Stimulated activated CD4-positive, alpha-beta T cell treated with anti-CD3 and anti-CD28 coated beads, Interleukin-12 subunit alpha, Interleukin-12 subunit beta, amount 100 ng/mL, for 48 hours (primary cell): ENCODE results near the gene EXTL2.
A peak's percentile ranks its signal among the peaks of the same experiment; 100 is the strongest.
"Not testable (repeated sequence)": the region's sequence is repeated elsewhere in the genome, so short reads cannot be mapped to it uniquely, and the experiment has no call there.

ENCODE experiments used
- DNase-seq, 3 donors: peaks; one replicate each; pipeline ENCODE4 v3.0.0-alpha.2; 2020; ENCODE audit warnings: low read depth in 2 of 3, low spot score in 1 of 3

Gene EXTL2

GRCh38 chr1:100894603-100895539 lies at the start of gene EXTL2:
TSS of gene EXTL2 (minus strand) at chr1:100894842. CDS start at chr1:100888757, 6,085 bp downstream.
- peak; percentile 41 to 77 (median 60) for DNase-seq

- DNase-seq: no peak
These were observed 48.9 kb upstream of the EXTL2 start for GRCh38 chr1:100943533-100943932.

- no peak for DNase-seq
These were observed 47.8 kb upstream of the EXTL2 start for GRCh38 chr1:100942304-100943046.

GRCh38 chr1:100941580-100942216 lies 47.1 kb upstream of the EXTL2 start:
- DNase-seq: no peak

GRCh38 chr1:100941098-100941527 lies 46.5 kb upstream of the EXTL2 start:
- peak; percentile 32 to 60 (median 44) for DNase-seq

- no peak for DNase-seq
These were observed 41.7 kb upstream of the EXTL2 start for GRCh38 chr1:100936194-100936967.

- not testable (repeated sequence) for DNase-seq
These were observed 38.9 kb upstream of the EXTL2 start for GRCh38 chr1:100933555-100933954.

GRCh38 chr1:100931716-100932115 lies 37.1 kb upstream of the EXTL2 start:
- no peak for DNase-seq

GRCh38 chr1:100930494-100930893 lies 35.9 kb upstream of the EXTL2 start:
- no peak for DNase-seq

- DNase-seq: no peak
These were observed 33.5 kb upstream of the EXTL2 start for GRCh38 chr1:100928128-100928527.

- DNase-seq: no peak
These were observed 32.6 kb upstream of the EXTL2 start for GRCh38 chr1:100927276-100927675.

GRCh38 chr1:100926240-100926639 lies 31.6 kb upstream of the EXTL2 start:
- no peak for DNase-seq

GRCh38 chr1:100924991-100925390 lies 30.3 kb upstream of the EXTL2 start:
- DNase-seq: no peak

- DNase-seq: no peak
These were observed 29.6 kb upstream of the EXTL2 start for GRCh38 chr1:100924212-100924611.

GRCh38 chr1:100921110-100921706 lies 26.6 kb upstream of the EXTL2 start:
- peak in 1 of 3 donors; percentile 27 for DNase-seq

- DNase-seq: no peak
These were observed 17.4 kb upstream of the EXTL2 start for GRCh38 chr1:100912019-100912418.

- no peak for DNase-seq
These were observed 14.4 kb upstream of the EXTL2 start for GRCh38 chr1:100909018-100909417.

GRCh38 chr1:100907887-100908286 lies 13.2 kb upstream of the EXTL2 start:
- no peak for DNase-seq

GRCh38 chr1:100905181-100905580 lies 10.5 kb upstream of the EXTL2 start:
- DNase-seq: no peak

GRCh38 chr1:100904528-100904927 lies 9.9 kb upstream of the EXTL2 start:
- no peak for DNase-seq
